Liver (tissue), 9 donors: Measurements from ENCODE around the gene C21orf58. TPM values are rescaled to one million over a fixed set of nuclear protein-coding genes. Genes with fewer than 3 reads are reported as not detected.

ENCODE experiments used
- DNase-seq: peaks from one replicate; pipeline ENCODE4 v3.0.0-alpha.2; 2017; ENCODE audit warnings: low spot score
- H3K27ac ChIP-seq, 2 donors: one replicate each; pipeline ENCODE4 v1.7.0; 2013; ENCODE audit warnings: inconsistent platforms in 2 of 2, low read length in 2 of 2, control low read depth in 1 of 2, low read depth in 1 of 2, mild to moderate bottlenecking in 1 of 2
- H3K27me3 ChIP-seq, 4 donors: one replicate each; pipeline versions ENCODE4 v1.6.1 to v1.7.0; 2013; ENCODE audit warnings: low read length in 3 of 4, inconsistent platforms in 1 of 4, mild to moderate bottlenecking in 1 of 4, moderate library complexity in 1 of 4; ENCODE audit not compliant: control insufficient read depth in 4 of 4, insufficient read depth in 4 of 4
- H3K36me3 ChIP-seq, 4 donors: one replicate each; pipeline versions ENCODE4 v1.6.1 to v1.7.0; 2013; ENCODE audit warnings: low read length in 3 of 4, mild to moderate bottlenecking in 3 of 4, low read depth in 1 of 4, moderate library complexity in 1 of 4; ENCODE audit not compliant: control insufficient read depth in 4 of 4, insufficient read depth in 3 of 4
- H3K4me1 ChIP-seq, 4 donors: one replicate each; pipeline versions ENCODE4 v1.6.1 to v1.7.0; 2013; ENCODE audit warnings: low read length in 3 of 4, mild to moderate bottlenecking in 3 of 4, moderate library complexity in 1 of 4; ENCODE audit not compliant: control insufficient read depth in 4 of 4, insufficient read depth in 4 of 4
- H3K4me3 ChIP-seq, 3 donors: one replicate each; pipeline versions ENCODE4 v1.6.1 to v1.7.0; 2013; ENCODE audit warnings: low read length in 3 of 3, control low read depth in 1 of 3, low read depth in 1 of 3, mild to moderate bottlenecking in 1 of 3
- H3K9ac ChIP-seq, 2 donors: one replicate each; pipeline ENCODE4 v1.7.0; 2013; ENCODE audit warnings: low read length in 2 of 2, mild to moderate bottlenecking in 2 of 2, moderate library complexity in 2 of 2, control low read depth in 1 of 2, low read depth in 1 of 2
- H3K9me3 ChIP-seq, 4 donors: one replicate each; pipeline versions ENCODE4 v1.6.1 to v1.7.0; 2013; ENCODE audit warnings: low read length in 3 of 4; ENCODE audit not compliant: control insufficient read depth in 4 of 4
- CTCF ChIP-seq: fragments of 150-350 bp; IDR thresholded peaks from 2 replicates; pipeline ENCODE4 v1.5.1; 2017; ENCODE audit warnings: improper control_type of control experiment, low read depth, low read length; ENCODE audit not compliant: missing input control
- EGR1 ChIP-seq, 2 donors: IDR thresholded peaks; 2 replicates each; pipeline ENCODE4 v1.6.1; 2016 to 2018; ENCODE audit warnings: antibody characterized with exemption in 2 of 2, low read depth in 2 of 2
- FOXA1 ChIP-seq: IDR thresholded peaks from 2 replicates; pipeline ENCODE4 v1.6.1; 2016; ENCODE audit warnings: antibody characterized with exemption
- FOXA2 ChIP-seq: IDR thresholded peaks from 2 replicates; pipeline ENCODE4 v1.6.1; 2016; ENCODE audit warnings: antibody characterized with exemption
- GABPA ChIP-seq, 2 donors: IDR thresholded peaks in 1 of 2; conservative IDR thresholded peaks in 1 of 2; 2 replicates each; pipeline ENCODE4 v1.6.1; 2016; ENCODE audit warnings: antibody characterized with exemption in 2 of 2, mild to moderate bottlenecking in 1 of 2, moderate library complexity in 1 of 2
- HNF4A ChIP-seq, 2 donors: conservative IDR thresholded peaks; 2 replicates each; pipeline ENCODE4 v1.6.1; 2016; ENCODE audit warnings: antibody characterized with exemption in 2 of 2, mild to moderate bottlenecking in 2 of 2
- HNF4G ChIP-seq: IDR thresholded peaks from 2 replicates; pipeline ENCODE4 v1.6.1; 2016; ENCODE audit warnings: antibody characterized with exemption
- NR2F2 ChIP-seq: IDR thresholded peaks from 2 replicates; pipeline ENCODE4 v1.6.1; 2016; ENCODE audit warnings: antibody characterized with exemption
- RAD21 ChIP-seq, 2 donors: IDR thresholded peaks; 2 replicates each; pipeline ENCODE4 v1.6.1; 2016; ENCODE audit warnings: antibody characterized with exemption in 2 of 2, mild to moderate bottlenecking in 2 of 2
- RXRA ChIP-seq, 2 donors: IDR thresholded peaks; 2 replicates each; pipeline ENCODE4 v1.6.1; 2017 to 2018; ENCODE audit warnings: antibody characterized with exemption in 2 of 2, mild to moderate bottlenecking in 1 of 2
- TAF1 ChIP-seq: conservative IDR thresholded peaks from 2 replicates; pipeline ENCODE4 v1.6.1; 2016; ENCODE audit warnings: antibody characterized with exemption, mild to moderate bottlenecking
- YY1 ChIP-seq: IDR thresholded peaks from 2 replicates; pipeline ENCODE4 v1.6.1; 2016; ENCODE audit warnings: antibody characterized with exemption, mild to moderate bottlenecking
- WGBS: extraction: QIAGEN DNeasy Blood & Tissue Kit; methylation state at CpG from one replicate; pipeline ENCODE4 v1.1.7; 2013; 5-methylcytosine and 5-hydroxymethylcytosine counted together
- polyA plus RNA-seq, 2 donors: library from polyadenylated mRNA; stranded (reverse) in 1 of 2; unstranded in 1 of 2; fragments of 200-250 nt in 1 of 2; fragments of >200 nt in 1 of 2; fragmentation: Nextera tagmentation in 1 of 2; extraction: Ambion mirVana in 1 of 2; gene quantifications; one replicate each; pipeline versions ENCODE4 v1.2.1 to v1.2.3, GENCODE V29; 2013 to 2015
- total RNA-seq, 2 donors: library from RNA; depleted of rRNA; stranded (reverse); fragments of >200 nt; gene quantifications; one replicate each; pipeline ENCODE4 v1.2.3, GENCODE V29; 2014
- TF ChIP-seq, protein P1 (sequence below): IDR thresholded peaks from 2 replicates; pipeline ENCODE4 v1.6.1; 2016; ENCODE audit warnings: antibody characterized with exemption, mild to moderate bottlenecking
- TF ChIP-seq, protein P2 (sequence below): IDR thresholded peaks from 2 replicates; pipeline ENCODE4 v1.6.1; 2016; ENCODE audit warnings: antibody characterized with exemption
- donor health status: healthy.
- donor health status: healthy.
- donor health status: healthy.
- donor health status: healthy.
- donor health status: healthy.

C21orf58 gene
- total and polyA plus RNA-seq, 4 donors = 0.59 to 17.7 (median 0.68) TPM

- Histone ChIP-seq H3K27me3 (no peaks in the 10 kb centered on the region), H3K9me3 (no peaks in the 10 kb centered on the region), H3K36me3 (peaks cover 13 to 89% (median 64%) of the 10 kb centered on the region in 4 donors), H3K4me1 (no peaks in the 10 kb centered on the region), H3K27ac (no peak overlapping the region), H3K9ac (no peak overlapping the region), H3K4me3 (no peak overlapping the region)
- DNase-seq = no peak
- TF ChIP-seq TAF1 (no peak), HNF4G (no peak), RAD21 (IDR thresholded peaks at IDR 0.05) (no peak), RXRA (IDR thresholded peaks at IDR 0.05) (no peak), NR2F2 (no peak), CTCF (no peak), GABPA (IDR thresholded peaks at IDR 0.05 in 1 of 2, conservative IDR thresholded peaks at IDR 0.05 in 1 of 2) (no peak), EGR1 (IDR thresholded peaks at IDR 0.05; ENCODE audit: low read depth in 2 of 2) (no peak), YY1 (no peak), HNF4A (conservative IDR thresholded peaks at IDR 0.05) (no peak), FOXA1 (no peak)
- TF ChIP-seq, protein P1, sequence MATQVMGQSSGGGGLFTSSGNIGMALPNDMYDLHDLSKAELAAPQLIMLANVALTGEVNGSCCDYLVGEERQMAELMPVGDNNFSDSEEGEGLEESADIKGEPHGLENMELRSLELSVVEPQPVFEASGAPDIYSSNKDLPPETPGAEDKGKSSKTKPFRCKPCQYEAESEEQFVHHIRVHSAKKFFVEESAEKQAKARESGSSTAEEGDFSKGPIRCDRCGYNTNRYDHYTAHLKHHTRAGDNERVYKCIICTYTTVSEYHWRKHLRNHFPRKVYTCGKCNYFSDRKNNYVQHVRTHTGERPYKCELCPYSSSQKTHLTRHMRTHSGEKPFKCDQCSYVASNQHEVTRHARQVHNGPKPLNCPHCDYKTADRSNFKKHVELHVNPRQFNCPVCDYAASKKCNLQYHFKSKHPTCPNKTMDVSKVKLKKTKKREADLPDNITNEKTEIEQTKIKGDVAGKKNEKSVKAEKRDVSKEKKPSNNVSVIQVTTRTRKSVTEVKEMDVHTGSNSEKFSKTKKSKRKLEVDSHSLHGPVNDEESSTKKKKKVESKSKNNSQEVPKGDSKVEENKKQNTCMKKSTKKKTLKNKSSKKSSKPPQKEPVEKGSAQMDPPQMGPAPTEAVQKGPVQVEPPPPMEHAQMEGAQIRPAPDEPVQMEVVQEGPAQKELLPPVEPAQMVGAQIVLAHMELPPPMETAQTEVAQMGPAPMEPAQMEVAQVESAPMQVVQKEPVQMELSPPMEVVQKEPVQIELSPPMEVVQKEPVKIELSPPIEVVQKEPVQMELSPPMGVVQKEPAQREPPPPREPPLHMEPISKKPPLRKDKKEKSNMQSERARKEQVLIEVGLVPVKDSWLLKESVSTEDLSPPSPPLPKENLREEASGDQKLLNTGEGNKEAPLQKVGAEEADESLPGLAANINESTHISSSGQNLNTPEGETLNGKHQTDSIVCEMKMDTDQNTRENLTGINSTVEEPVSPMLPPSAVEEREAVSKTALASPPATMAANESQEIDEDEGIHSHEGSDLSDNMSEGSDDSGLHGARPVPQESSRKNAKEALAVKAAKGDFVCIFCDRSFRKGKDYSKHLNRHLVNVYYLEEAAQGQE = no peak
- TF ChIP-seq, protein P2, sequence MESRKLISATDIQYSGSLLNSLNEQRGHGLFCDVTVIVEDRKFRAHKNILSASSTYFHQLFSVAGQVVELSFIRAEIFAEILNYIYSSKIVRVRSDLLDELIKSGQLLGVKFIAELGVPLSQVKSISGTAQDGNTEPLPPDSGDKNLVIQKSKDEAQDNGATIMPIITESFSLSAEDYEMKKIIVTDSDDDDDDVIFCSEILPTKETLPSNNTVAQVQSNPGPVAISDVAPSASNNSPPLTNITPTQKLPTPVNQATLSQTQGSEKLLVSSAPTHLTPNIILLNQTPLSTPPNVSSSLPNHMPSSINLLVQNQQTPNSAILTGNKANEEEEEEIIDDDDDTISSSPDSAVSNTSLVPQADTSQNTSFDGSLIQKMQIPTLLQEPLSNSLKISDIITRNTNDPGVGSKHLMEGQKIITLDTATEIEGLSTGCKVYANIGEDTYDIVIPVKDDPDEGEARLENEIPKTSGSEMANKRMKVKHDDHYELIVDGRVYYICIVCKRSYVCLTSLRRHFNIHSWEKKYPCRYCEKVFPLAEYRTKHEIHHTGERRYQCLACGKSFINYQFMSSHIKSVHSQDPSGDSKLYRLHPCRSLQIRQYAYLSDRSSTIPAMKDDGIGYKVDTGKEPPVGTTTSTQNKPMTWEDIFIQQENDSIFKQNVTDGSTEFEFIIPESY = no peak
- 77% methylated on average over 8 of the region's 8 CpGs for WGBS
Observed at GRCh38 chr21:46253610-46254124, 70.0 kb downstream of the C21orf58 start.

GRCh38 chr21:46252840-46253239 lies 70.8 kb downstream of the C21orf58 start:
- H3K27me3 ChIP-seq = no peaks in the 10 kb centered on the region
- no peak for TF ChIP-seq EGR1 (IDR thresholded peaks at IDR 0.05; ENCODE audit: low read depth in 2 of 2)
- TF ChIP-seq FOXA2 = no peak
- no peak for TF ChIP-seq CTCF
- TF ChIP-seq YY1 = no peak
- H3K36me3 ChIP-seq = peaks cover 14 to 82% (median 59%) of the 10 kb centered on the region in 4 donors
- no peak for DNase-seq
- H3K4me3 ChIP-seq = no peak overlapping the region
- 94% methylated on average over 4 of the region's 4 CpGs for WGBS
- no peak overlapping the region for H3K27ac ChIP-seq
- no peak overlapping the region for H3K9ac ChIP-seq
- no peaks in the 10 kb centered on the region for H3K4me1 ChIP-seq
- no peaks in the 10 kb centered on the region for H3K9me3 ChIP-seq
